GM21447 (cell line): ENCODE measurements around the gene TMEM163.

Experiments
- ATAC-seq: cut with Tn5 transposase; IDR thresholded peaks from one replicate; pipeline ENCODE4 v1.9.1; 2021; ENCODE audit not compliant: unreplicated experiment

TMEM163 gene

GRCh38 chr2:134417968-134418582 lies 300.7 kb downstream of the TMEM163 start:
- no peak for ATAC-seq

DNA sequence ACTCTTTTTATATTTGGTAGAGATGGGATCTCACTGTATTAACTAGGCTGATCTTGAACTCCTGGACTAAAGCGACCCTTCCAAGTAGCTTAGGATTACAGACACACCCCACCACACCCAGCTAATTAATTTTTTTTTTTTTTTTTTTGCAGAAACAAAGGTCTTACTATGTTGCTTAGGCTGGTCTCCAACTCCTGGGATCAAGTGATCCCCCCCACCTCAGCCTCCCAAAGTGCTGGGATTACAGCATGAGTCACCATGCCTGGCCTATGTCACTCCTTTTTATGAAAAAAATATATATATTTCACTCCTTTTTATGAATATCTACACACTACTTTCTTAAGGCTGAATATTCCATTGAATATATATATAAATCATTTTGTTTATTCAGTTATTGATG lies 302.2 kb downstream of the TMEM163 start:
- no peak for ATAC-seq

- ATAC-seq: no peak
These were observed 302.8 kb downstream of the TMEM163 start for GRCh38 chr2:134416018-134416417.

DNA sequence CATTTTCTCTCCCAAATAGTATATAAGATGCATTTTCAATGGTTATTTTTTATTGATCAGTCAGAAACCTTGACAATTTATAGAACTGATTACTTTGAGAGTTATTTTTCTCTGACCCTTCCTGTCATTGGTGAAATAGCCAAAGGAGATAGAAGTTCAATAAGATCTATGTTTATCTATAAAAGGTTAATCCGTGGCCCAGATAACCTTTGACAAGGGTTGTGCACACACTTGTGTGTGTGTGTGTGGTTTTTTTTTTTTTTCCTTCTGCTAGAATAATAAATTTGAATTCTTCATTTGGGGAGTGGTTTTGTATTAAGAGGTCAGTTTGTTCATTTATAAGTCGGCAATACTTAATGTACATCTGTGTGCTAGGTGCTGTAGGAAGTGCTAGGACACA lies 304.9 kb downstream of the TMEM163 start:
- ATAC-seq: no peak

DNA sequence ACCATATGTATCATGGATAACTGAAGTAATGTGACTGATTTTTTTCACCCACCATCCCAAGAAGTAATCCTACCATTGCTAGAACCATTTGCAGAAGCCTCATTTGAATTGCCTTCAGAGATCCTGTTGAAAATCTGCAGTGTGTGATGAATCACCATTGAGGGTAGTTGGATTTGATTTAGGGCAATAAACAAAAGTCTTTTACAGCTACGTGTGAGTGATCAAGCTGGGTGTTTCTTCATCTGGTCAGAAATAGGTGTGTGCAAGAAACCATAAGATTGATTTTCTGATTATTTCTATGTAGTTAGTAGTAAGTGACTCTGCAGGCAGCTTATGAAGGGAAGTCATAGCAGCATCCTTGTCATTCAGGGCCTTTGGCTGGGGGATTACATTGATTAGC lies 305.4 kb downstream of the TMEM163 start:
- no peak for ATAC-seq

DNA sequence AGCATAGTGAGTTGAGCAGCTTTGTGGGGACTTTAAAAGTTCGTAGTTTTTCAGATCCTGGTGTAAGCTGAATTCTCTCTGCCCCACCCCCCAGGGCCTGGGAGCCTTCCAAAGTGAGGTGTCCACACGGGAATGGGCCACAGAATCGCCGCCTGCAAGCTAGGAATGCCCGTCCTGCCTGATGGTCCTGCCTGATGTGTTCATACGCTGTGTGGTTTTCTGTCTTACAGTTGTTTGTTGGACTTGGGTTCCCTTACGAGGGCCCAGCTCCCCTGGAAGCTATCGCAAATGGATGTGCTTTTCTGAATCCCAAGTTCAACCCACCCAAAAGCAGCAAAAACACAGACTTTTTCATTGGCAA lies 306.2 kb downstream of the TMEM163 start:
- no peak for ATAC-seq

DNA sequence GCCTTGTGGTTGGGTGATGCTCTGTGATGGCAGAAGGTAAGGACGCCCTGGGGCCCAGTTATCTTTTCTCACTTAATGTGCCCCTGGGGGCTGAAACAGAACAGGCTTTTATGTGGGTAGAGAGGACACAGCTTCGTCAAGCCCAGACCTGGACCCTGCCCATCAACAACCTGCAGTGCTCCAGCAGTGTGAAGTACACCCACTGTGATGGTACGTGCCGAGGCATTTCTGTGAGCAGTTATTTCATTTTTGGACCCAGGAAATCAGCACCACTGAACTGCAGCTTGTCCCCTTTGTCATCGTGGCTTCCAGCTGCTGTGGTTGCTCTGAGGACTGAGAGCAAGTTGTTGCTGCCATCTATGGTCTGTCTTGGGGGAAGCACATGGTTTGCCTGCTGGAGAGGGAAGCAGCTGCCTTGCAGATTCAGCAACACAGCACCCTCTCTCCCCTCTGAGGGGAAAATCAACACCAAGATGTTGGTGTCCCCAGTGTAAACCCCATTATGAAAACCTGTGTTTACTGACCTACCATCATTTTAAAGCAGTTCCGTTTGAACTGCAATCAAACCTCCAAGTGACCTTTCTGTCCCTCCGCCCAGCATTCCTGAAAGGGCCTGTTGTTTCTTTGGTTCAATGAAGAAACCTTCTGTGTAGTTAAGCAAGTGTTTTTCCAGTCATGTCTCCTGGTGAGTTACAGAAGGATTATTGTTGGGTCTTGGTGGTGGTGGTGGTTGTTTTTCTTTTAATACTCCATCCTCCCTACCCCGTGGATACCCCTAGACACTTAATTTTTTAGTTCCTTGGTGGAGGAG lies 306.8 kb downstream of the TMEM163 start:
- ATAC-seq: peak; percentile 94

DNA sequence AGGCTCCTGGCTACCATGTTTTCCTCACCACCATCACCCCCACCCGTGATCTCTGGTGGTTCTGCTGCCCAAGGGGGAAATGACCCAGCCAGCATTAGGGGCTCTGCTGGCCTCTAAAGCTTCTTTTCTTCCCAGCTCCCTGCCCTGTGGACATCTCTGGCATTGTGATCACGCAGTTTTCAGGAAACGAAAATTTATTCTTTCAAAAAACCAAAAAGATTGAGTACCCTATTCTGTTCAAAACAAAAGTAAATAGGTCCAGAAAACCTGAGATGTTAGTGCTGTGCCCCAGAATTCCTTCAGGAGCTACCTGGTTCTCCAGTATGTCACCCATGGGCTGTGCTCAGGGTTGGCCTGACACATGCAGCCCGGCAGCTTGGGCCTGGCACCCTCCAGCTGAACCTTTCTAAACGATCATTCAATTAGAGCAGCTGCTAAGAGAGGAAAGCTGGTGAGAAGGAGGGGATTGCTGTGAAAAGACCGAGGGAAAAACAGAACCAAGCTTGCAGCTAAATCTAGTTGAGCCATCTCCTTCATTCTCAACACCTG lies 307.4 kb downstream of the TMEM163 start:
- ATAC-seq: no peak

DNA sequence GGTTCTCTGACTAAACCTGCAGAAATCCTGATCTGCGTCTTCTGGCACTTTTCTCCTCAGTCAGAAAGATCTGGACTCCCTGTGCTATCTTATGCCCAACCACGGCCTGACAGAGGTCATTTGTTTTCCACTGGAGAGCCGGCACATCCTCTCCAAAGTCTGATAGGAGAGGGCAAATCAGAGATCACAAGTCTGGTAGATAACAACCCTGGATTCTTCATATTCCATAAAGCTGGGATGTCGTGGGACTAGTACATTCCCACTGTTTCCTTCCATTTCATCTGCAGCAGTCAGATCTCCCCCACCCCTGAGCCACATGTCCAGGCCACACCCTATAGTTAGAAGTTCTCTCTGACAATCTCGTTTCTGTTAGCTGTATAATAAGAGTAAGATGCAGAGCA lies 308.0 kb downstream of the TMEM163 start:
- ATAC-seq: no peak

- no peak for ATAC-seq
These were observed 308.8 kb downstream of the TMEM163 start for GRCh38 chr2:134410006-134410405.

GRCh38 chr2:134408791-134409190 lies 310.0 kb downstream of the TMEM163 start:
- no peak for ATAC-seq

DNA sequence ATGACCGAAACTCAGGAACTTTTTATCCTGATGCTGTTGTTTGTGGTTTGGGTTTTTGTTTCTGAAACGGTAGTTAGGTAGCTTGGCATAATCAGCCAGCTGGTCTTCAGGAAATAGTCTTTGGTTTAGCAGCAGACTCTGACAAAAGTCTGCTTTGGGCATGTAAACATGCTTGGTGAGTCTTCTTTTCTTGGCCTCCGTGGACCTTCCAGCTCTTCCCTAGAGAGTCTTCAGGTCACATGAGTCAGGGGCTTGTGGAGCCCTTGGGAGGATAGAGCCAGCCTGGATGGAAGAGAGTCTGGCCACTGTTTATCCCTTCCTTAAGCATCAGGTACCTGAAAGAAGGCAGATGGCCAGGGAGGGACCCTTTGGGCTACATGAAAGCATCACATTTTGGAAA lies 310.4 kb downstream of the TMEM163 start:
- ATAC-seq: no peak

GRCh38 chr2:134407154-134407890 lies 311.5 kb downstream of the TMEM163 start:
- ATAC-seq: no peak

DNA sequence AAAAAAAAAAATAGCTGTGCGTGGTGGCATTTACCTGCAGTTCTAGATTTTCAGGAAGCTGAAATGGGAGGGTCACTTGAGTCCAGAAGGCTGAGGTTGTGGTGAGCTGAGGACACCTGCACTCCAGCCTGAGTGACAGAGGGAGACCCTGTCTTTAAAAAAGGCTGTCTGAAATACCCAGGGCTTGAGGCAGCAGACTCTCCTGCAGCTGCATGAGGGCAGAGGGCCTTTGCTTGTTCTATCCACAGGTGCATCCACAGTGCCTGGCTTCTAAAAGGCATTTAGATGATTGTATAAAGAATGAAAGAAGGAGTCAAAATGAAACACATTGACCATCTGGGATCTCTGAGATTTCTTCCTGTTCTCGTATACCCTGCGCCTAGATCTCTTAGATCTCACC lies 312.1 kb downstream of the TMEM163 start:
- no peak for ATAC-seq

DNA sequence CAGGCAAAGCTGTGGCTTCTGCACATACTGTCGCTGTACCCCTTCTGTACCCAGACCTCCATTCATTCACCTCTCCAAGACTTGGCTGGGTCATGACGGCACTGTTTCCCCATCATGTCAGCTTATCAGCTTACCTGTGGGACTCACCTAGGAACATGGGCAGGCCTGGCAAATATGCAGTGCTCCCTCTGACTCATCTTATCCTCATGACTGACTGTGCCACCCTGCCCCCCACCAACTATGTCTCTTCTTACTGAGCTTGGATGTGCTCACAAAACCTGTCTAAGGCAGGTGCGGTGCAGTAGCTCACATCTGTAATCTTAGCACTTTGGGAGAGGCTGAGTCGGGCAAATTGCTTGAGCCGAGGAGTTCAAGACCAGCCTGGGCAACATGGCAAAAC lies 312.5 kb downstream of the TMEM163 start:
- no peak for ATAC-seq
